Neural crest cell (in vitro differentiated cells): ENCODE measurements around the gene TRAF6. TPM values are rescaled to one million over a fixed set of nuclear protein-coding genes. Genes with fewer than 3 reads are reported as not detected.
"Not testable (repeated sequence)": the region's sequence is repeated elsewhere in the genome, so short reads cannot be mapped to it uniquely, and the experiment has no call there.

Experiments
- DNase-seq: peaks from one replicate; pipeline ENCODE4 v3.0.0; 2021; ENCODE audit warnings: low read depth, mixed read lengths, low spot score
- H3K27ac Mint-ChIP-seq: one replicate; pipeline ENCODE4 v1.8.0; 2021; ENCODE audit warnings: mild to moderate bottlenecking, mixed read lengths; ENCODE audit not compliant: unreplicated experiment
- H3K27me3 Mint-ChIP-seq: 2 replicates; pipeline ENCODE4 v1.8.0; 2021; ENCODE audit warnings: low read depth, mild to moderate bottlenecking, mixed read lengths
- H3K36me3 Mint-ChIP-seq: 2 replicates; pipeline ENCODE4 v1.8.0; 2021; ENCODE audit warnings: low read depth, mild to moderate bottlenecking, mixed read lengths
- H3K4me1 Mint-ChIP-seq: 2 replicates; pipeline ENCODE4 v1.8.0; 2021; ENCODE audit warnings: mixed read lengths
- H3K4me3 Mint-ChIP-seq: one replicate; pipeline ENCODE4 v1.8.0; 2021; ENCODE audit warnings: mild to moderate bottlenecking, mixed read lengths
- H3K9me3 Mint-ChIP-seq: 2 replicates; pipeline ENCODE4 v1.8.0; 2021; ENCODE audit warnings: mixed read lengths
- CTCF ChIP-seq: fragments of 200-600 bp; sonication (generic); conservative IDR thresholded peaks from 2 replicates; pipeline ENCODE4 v1.5.0; 2021; ENCODE audit warnings: antibody characterized with exemption, mild to moderate bottlenecking
- long read RNA-seq: library from polyadenylated mRNA; unstranded; transcript quantifications from one replicate; pipeline ENCODE4 v2.0.0, GENCODE V29; 2020
- total RNA-seq: library from RNA; stranded (reverse); gene quantifications from 2 replicates; pipeline ENCODE4 v1.2.1, GENCODE V29; 2021

TRAF6 gene
- 11.6 and 12.9 TPM in 2 replicates for total RNA-seq
- long read RNA-seq, full-length matches to known transcripts, result 47 of 53 reads
- long read RNA-seq, partial matches to known transcripts, result 3 of 53 reads
- long read RNA-seq, other reads (novel, unspliced or antisense), result 3 of 53 reads

- no peaks in the 10 kb centered on the region for H3K9me3 Mint-ChIP-seq
These were observed at the start of gene TRAF6 for GRCh38 chr11:36509694-36510593. TRAF6 (minus strand) TSS chr11:36510272; CDS start chr11:36501515, 8,757 bp downstream.

GRCh38 chr11:36558571-36559413, 48.7 kb upstream of the TRAF6 start:
- Mint-ChIP-seq H3K27ac (no peak overlapping the region), H3K4me1 (peaks cover under 1% of the 10 kb centered on the region), H3K27me3 (peaks cover 12% of the 10 kb centered on the region), H3K4me3 (no peak overlapping the region), H3K36me3 (no peaks in the 10 kb centered on the region), H3K9me3 (peaks cover 3% of the 10 kb centered on the region)
- TF ChIP-seq CTCF, result no peak
- no peak for DNase-seq

More at GRCh38 chr11:36509694-36510593, at the start of gene TRAF6:
- H3K4me3 Mint-ChIP-seq, result peak within 1 kb of the TSS; percentile 95
- TF ChIP-seq CTCF, result peak; percentile 95
- peak within 1 kb of the TSS; percentile 91 for H3K27ac Mint-ChIP-seq
- H3K36me3 Mint-ChIP-seq, result no peaks in the 10 kb centered on the region
- H3K4me1 Mint-ChIP-seq, result peaks cover 19% of the 10 kb centered on the region
- H3K27me3 Mint-ChIP-seq, result peaks cover 12% of the 10 kb centered on the region
- DNase-seq, result peak; percentile 98

GRCh38 chr11:36557991-36558390, 47.9 kb upstream of the TRAF6 start:
- Mint-ChIP-seq H3K27ac (no peak overlapping the region), H3K9me3 (peaks cover 3% of the 10 kb centered on the region), H3K4me1 (no peaks in the 10 kb centered on the region), H3K4me3 (no peak overlapping the region), H3K36me3 (no peaks in the 10 kb centered on the region), H3K27me3 (peaks cover 12% of the 10 kb centered on the region)
- no peak for DNase-seq
- no peak for TF ChIP-seq CTCF

GRCh38 chr11:36557390-36557789, 47.3 kb upstream of the TRAF6 start:
- H3K9me3 Mint-ChIP-seq, DNase-seq, H3K4me3 Mint-ChIP-seq, H3K4me1 Mint-ChIP-seq, H3K27ac Mint-ChIP-seq, H3K36me3 Mint-ChIP-seq: not testable (repeated sequence)
- peaks cover 12% of the 10 kb centered on the region for H3K27me3 Mint-ChIP-seq

GRCh38 chr11:36550385-36551115, 40.5 kb upstream of the TRAF6 start:
- Mint-ChIP-seq H3K36me3 (no peaks in the 10 kb centered on the region), H3K9me3 (no peaks in the 10 kb centered on the region), H3K4me3 (no peak overlapping the region), H3K27ac (no peak overlapping the region), H3K27me3 (peaks cover 7% of the 10 kb centered on the region), H3K4me1 (no peaks in the 10 kb centered on the region)
- no peak for DNase-seq
- TF ChIP-seq CTCF, result no peak
